Activated CD8-positive, alpha-beta memory T cell treated with anti-CD3 and anti-CD28 coated beads for 48 hours (primary cell): ENCODE results near the gene ACTR5.
"Not testable (repeated sequence)": the region's sequence is repeated elsewhere in the genome, so short reads cannot be mapped to it uniquely, and the experiment has no call there.

Source experiments
- DNase-seq, 3 experiments: peaks; one replicate each; pipeline ENCODE4 v3.0.0-alpha.2; 2020; ENCODE audit warnings: low read depth in 2 of 3, low spot score in 2 of 3

Gene ACTR5

DNA sequence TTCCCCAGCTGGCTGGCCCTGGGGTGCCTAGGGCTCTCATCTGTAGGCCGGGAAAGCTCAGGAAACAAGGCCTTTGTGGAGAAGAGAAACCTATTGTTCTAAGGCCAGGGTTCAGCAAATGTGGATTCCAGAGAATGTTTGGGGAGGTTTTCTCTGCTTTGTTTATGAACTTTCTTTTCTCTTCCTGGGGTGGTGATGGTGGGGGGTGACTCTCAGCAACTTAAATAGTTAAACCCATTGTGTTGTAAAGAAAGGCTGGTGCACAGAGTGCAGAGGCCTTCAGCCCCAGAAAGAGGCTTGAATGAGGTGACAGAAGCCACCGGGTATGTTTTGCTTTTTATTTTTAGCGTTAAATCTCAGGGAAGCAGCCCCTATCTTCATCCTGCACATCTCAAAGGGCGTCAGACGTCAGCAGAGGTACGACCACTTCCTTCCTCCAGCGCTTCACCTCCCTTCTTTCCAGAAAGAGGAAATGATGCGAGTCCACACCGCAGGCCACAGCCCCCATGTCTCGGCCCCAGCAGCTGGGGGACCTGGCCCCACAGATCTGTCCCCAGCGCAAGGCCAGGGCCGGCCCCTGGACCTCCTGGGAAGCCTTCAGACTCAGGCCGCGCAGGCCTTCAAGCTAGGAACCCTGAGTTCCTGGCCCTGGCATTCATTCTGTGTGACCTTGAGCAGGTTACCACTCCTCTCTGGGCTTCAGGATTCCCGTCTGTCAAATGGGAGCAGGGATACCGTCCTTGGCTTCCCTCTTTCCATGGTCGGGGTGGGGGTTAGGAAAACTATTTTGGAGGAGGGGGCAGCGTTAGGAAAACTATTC, 56.6 kb downstream of the ACTR5 start:
- peak; percentile 27 to 66 (median 46) for DNase-seq

DNA sequence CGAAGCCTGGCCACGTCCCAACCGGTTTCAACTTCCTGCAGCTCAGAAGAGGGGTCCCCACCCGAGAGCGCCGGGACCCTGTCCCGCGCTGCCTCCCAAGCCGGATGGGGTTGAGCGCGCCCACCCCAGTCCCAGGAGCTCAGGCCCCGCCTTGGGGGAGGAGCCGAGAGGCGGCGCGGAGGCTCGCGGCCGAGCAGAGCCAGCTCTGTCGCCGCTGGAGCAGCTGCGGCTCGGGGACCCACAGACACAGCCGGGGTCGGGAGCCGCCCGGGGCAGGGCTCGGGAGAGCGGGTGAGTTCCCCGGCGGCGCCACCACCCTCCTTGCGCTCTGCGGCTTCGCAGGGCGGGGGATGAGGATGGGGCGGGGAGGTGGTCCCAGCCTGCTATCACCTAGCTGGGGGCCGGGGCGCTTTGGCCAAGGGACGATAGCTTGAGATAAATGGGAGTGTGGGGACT, 57.3 kb downstream of the ACTR5 start, which contains the start of gene PPP1R16B:
Gene PPP1R16B, plus strand, starts transcription at position 196 of the 456 bp plus-strand sequence. CDS start 30,229 bp downstream, outside the sequence.
- peak; percentile 55 to 70 (median 55) for DNase-seq

DNA sequence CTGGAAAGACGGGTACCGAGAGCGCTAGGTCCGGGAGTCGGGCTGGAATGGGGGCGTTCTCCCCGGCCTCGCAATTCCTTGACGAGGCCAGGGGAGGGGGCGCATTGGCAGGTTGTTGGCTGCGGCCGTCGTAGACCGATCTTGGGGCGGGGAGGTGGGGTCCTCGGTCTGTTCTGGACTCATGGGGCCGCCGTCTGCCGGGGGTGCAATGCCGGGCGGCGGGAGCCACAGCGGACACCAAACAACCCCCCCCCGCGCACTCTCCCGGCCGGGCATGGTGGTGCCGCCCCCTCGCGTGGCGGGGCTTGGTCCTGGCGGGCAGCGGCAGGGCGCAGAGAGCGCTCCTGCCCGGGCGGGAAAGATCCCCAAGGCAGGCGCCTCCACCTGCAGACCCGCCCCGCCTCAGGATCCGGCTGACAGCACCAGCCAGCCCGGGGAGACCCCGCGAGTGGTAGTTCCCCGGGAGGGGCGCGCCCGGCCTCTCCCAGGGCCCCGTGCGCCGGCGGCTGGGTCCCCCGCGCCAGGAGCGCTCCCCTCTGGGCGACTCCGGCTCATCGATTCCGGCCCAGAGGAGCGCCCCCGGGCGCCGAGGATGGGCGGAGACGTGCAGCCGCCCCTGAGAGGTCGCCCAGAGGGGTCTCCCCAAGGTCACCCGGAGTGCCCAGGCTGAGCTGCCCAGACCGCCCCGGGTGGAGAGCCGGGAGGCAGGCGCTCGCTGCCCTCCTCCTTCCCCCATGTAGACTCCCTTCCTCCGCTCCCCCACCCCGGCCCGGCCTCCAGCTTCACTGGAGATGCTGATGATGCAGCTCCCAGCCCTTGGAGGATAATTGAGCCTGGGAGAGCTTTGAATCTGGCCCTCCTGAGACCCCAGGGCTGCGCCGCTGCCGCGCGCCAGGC, 57.9 kb downstream of the ACTR5 start:
- DNase-seq = peak; percentile 18 to 33 (median 23)

DNA sequence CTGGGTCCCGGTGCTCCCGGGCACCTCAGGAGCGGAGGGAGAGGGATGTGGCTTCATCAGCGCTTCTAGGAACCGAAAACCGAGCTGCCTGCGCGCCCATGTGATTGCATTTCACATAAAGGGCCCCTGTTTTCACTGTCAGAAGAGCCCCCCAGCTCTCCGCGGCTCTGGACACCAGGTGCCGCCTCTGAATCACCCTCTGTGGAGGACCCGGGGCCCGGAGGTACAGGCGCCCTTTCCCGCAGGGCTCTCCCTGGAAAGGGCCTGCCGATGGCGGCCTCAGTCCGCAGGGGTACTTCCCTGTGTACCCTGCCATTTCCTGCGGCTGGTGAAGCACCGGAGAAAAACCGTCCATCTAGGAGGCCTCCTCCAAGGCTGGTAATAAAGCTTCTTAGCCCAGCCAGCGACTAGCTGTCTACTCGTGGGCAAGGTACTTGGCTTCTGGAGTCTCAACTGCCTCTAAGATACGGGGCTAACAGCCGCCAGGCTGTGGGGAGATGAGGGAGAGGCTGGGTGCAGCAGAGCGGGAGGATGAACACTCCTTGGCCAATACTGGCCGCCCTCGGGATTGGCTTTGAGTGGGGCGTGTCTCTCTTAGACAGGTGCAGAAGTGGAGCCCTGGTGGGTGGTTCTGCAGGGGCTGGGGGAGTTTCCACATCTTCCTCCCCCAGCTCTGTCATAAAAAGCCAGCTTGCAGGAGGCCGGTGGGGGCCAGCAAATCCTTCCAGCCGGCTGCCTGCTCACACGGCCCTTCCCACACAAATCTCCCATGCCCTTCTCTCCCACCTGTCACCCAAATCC, 58.8 kb downstream of the ACTR5 start:
- DNase-seq = peak in 2 of 3 experiments; percentile 6 to 21

DNA sequence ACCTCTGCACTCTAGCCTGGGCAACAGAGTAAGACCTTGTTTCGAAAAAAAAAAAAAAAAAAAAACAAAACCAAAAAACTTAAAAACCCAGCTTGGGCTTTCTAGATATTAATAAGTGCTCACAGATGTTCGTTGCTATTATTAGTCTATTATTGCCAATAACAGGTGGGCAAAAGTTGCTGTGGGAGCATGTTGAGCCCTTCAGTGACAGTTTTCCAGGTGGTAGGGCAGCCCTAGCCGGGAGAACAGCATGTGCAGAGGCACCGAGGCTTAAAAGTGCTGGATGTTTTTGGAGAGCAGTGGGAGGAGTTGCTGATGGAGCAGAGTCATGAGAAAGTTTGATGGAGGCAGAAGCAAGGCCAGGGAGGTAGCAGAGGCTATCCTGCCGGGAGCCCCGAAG, 61.7 kb downstream of the ACTR5 start:
- no peak for DNase-seq

DNA sequence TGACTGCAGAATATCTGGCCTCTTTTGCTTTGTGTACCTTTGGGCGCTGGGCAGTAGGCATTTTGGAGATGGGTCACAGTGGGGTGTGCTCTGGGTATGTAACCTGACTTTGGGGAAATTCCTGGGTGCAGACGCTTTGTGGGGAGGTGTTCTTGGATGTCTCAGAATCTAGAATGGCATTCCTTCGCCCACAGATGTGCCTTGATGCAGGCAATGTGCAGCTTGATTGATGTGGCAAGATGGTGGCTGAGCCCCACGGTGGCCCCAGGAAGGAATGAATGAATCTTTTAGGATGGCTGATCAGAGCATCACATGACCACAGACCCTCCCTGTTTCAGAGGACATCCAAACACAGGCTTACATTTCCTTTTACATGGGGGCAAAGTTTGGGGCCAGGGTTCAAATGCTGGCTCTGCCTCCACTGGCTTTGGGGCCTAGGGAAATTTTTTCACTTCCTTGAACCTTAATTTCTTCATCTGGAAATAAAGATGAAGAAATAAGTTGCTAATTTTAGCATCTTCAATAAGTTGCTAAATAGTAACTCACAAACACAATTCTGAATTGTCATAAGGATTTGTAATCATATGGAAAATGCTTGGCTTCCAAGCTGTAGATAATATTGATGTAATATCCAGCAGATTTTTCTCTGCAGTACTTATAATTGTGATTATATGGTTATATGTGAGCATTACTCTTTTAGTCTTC, 62.8 kb downstream of the ACTR5 start:
- no peak for DNase-seq

DNA sequence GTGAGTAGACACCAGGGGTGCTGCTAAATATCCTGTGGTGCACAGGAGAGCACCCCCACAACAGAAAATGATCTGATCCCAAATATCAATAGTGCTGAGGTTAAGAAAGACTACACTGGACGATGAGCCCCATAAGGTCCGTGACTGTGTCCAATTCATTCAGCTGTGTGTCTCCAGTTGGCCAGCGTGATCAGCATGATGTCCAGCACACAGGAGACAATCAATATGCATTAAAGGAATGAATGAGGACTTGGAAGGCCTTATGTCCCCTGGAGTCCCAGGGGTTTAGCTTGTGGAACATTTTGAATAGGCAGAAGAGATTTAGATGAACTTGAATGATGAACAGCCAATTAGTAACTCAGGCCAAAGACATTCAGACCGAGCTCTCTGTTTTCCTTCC, 63.5 kb downstream of the ACTR5 start:
- no peak for DNase-seq

DNA sequence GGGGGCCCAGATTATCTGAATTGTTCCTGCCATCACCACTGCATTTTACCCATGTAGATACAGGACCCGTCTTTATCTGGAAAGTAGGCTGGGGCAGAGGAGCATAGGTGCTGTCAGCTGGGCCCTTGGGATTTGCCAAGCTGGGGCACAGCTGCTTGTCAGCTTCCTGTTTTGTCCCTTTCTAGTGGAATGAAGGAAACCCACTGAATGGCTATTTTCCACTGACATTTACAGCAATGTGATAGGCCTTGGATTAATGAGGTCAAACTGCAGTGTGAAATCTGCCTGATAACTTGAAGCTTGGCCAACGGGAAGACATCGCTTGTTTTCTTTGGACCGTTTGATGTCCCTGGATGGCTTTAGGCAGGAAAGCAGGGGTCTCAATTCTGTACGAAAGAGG, 63.9 kb downstream of the ACTR5 start:
- DNase-seq = no peak

DNA sequence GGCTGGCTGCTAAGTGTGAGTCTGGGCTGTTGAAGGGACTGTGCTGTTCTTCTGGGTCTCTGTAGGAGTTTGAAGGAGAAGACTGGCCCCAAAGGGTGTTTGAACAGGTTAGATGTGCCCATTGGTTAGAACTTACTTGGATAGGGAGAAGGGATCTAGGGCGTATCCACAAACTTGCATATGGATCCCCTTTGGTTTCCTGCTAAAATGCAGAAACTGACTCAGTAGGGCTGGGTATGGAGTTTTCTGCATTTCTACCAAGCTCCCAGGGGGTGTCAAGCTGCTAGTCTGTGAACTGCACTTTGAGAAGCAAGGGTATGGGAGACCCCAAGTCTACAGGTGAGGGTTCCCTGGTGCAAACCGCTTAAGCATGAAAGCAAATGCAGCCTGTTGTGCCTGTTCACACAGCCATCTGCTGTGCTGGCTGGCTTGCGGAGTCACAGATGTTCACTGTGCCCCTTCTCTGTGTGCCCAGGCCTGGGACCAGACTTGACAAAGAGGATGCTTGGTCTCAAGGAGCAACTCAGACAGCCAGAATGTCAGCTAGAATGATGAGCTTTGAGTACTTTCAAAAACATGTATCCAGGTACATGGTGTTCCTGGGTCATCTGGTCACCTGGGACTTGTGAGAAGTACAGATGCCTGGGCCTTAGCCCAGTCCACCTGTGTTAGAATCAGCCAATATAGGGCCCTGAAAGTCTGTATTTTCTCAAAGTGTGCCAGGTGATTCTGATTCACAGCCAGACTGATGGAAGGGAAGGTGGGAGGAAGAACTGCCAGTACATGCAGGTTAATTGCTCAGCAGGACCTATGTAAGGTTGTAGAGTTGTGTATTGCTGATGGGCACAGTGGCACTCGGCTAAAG, 64.7 kb downstream of the ACTR5 start:
- no peak for DNase-seq

DNA sequence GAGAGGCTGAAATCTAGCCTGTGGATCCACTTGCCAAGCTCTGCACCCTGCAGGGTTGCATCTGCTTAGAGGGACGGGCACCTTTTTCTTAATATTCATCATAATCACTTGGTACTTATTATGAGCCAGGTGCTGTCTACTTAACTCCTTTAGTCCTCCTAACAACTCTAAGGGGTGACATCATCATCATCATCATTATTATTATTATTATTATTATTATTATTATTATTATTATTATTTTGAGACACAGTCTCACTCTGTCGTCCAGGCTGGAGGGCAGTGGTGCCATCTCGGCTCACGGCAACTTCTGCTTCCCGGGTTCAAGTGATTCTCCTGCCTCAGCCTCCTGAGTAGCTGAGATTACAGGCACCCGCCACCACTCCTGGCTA, 65.3 kb downstream of the ACTR5 start:
- DNase-seq = not testable (repeated sequence)

DNA sequence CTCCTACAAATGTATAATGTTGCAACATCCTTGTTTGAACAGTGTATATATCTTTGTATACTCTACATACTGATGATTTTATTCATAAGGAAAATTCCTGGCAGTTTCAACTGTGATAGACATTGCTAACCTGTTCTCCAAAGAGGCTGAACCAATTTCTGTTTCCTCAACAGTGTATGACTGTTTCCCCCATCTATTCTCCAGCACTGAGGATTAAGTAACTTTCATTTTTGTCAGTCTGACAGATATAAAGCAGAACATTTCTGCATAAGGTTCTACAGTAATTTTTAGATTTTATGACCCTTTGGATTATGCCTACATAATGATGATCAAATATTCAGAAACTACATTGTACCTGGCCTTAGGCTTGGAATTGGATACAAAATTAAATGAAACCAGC, 67.2 kb downstream of the ACTR5 start:
- DNase-seq = no peak

DNA sequence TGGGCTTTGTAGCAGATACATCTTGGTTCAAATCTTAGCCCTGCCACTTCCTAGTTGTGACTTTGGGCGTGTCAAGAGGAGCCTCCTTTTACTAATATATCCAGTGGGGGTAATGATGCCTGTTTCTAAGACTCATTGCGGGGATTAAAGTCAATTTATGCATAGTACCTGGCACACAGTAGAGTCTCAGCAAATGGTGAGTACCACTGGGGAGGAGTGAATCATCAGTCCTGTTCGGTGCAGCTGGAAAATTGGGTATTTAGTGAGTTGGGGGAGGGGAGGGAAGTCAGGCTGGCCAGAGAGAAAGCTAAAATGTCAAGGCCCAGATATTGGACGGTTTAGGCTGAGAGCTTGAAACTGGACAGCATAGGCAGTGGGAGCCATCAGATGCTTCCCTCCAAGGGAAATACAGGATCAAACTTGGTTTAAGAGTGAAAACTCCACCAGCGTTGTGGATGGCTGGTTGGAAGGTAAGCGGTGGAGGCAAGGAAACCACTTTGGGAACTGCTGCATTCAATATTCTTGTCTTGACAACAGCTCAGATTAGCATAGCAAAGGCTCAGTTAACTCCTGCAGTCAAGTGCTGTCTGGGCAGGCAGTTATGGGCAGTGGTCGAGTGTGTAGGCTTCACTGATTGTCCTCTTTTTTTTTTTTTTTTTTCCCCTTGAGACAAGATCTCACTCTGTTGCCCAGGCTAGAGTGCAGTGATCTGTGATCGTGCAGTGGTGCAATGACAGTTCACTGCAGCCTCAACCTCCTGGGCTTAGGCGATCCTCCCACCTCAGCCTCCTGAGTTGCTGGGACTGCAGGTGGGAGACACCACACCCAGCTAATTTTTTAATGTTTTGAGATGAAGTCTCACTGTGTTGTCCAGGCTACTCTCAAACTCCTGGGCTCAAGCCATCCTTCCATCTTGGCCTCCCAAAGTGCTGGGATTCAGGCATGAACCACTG, 70.1 kb downstream of the ACTR5 start:
- no peak for DNase-seq
